ENCODE data around the gene FOXA2. TPM values are rescaled to one million over a fixed set of nuclear protein-coding genes. Genes with fewer than 3 reads are reported as not detected.

FOXA2 gene
- total and polyA plus RNA-seq, 2 of the 13 experiments (the other 11 are each of a cell fraction or from before 2014, with no cell fraction given), result 8.8 to 12.2 TPM

DNA sequence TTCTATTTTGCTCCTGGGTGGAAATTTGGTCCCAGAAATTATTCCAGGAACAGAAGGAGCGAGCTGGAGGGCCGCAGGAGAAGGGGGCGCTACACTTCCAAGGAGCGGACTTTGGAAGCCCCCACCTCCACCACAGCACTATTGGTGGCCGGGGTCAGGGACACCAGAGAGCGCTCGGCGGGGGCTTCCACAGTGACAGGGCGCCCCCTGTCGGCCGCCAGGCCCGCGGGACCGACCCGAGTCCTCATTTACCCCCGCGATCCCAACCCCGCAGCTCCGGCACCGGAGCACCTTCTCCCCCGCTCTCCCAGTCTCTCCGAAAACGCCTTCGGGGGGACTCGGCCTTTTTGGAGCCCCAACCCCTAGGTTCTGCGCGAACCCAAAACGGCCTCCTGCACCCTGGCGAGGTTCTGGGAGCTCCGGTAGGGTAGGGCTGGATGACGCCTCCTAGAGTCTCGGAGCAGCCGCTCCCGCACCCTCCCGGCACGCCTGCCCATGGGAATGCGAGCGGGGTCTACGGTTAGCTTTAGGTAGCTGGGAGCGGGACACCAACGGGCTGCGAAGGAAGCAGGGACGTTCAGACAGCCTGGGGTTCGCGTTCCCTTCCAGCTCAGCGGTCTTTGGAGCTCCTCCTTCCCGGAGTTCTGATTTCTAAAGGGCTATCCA, 2.4 kb upstream of the FOXA2 start (continued):
- TF ChIP-seq ZNF746 (CRISPR knock-in tag; IDR thresholded peaks at IDR 0.05) (no peak), ZNF441 (CRISPR knock-in tag; IDR thresholded peaks at IDR 0.05; ENCODE audit: borderline replicate concordance) (no peak), NAIF1 (CRISPR knock-in tag; IDR thresholded peaks at IDR 0.05; ENCODE audit: borderline replicate concordance) (no peak), THYN1 (CRISPR knock-in tag; IDR thresholded peaks at IDR 0.05; ENCODE audit: borderline replicate concordance, low read depth) (no peak), ZFP82 (CRISPR knock-in tag; IDR thresholded peaks at IDR 0.05; ENCODE audit: borderline replicate concordance) (peak; percentile 26; the same call in 1 of the 2 replicates), ZNF44 (CRISPR knock-in tag; IDR thresholded peaks at IDR 0.05) (no peak), REXO4 (CRISPR knock-in tag; IDR thresholded peaks at IDR 0.05; ENCODE audit: borderline replicate concordance) (no peak), SP2 (CRISPR knock-in tag; IDR thresholded peaks at IDR 0.05) (0 out of 2 replicates have a peak, but pooled peaks have one; percentile 31), FLYWCH1 (CRISPR knock-in tag; IDR thresholded peaks at IDR 0.05) (no peak), JUND (CRISPR knock-in tag; IDR thresholded peaks at IDR 0.05) (no peak), ZNF335 (CRISPR knock-in tag; IDR thresholded peaks at IDR 0.05) (no peak; the same call in 1 of the 2 replicates), NCOA5 (CRISPR knock-in tag; IDR thresholded peaks at IDR 0.05) (0 out of 2 replicates have a peak, but pooled peaks have one; percentile 44), SRY (CRISPR knock-in tag; IDR thresholded peaks at IDR 0.05) (0 out of 2 replicates have a peak, but pooled peaks have one; percentile 41), ZNF839 (CRISPR knock-in tag; IDR thresholded peaks at IDR 0.05; ENCODE audit: borderline replicate concordance) (no peak), ZNF572 (CRISPR knock-in tag; IDR thresholded peaks at IDR 0.05) (no peak), ZMYM2 (CRISPR knock-in tag; IDR thresholded peaks at IDR 0.05) (0 out of 2 replicates have a peak, but pooled peaks have one; percentile 65), ZBTB21 (CRISPR knock-in tag; IDR thresholded peaks at IDR 0.05) (no peak), ZEB1 (IDR thresholded peaks at IDR 0.05; ENCODE audit: insufficient replicate concordance, low read depth) (peak; percentile 59), ZNF232 (CRISPR knock-in tag; IDR thresholded peaks at IDR 0.05; ENCODE audit: borderline replicate concordance) (peak; percentile 92; the same call in 1 of the 2 replicates), PHF8 (CRISPR knock-in tag; IDR thresholded peaks at IDR 0.05) (peak; percentile 32)
- TF ChIP-seq, protein P1, sequence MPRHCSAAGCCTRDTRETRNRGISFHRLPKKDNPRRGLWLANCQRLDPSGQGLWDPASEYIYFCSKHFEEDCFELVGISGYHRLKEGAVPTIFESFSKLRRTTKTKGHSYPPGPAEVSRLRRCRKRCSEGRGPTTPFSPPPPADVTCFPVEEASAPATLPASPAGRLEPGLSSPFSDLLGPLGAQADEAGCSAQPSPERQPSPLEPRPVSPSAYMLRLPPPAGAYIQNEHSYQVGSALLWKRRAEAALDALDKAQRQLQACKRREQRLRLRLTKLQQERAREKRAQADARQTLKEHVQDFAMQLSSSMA (CRISPR knock-in tag; IDR thresholded peaks at IDR 0.05), result peak; percentile 2; the same call in 1 of the 2 replicates
- TF ChIP-seq, protein P2, sequence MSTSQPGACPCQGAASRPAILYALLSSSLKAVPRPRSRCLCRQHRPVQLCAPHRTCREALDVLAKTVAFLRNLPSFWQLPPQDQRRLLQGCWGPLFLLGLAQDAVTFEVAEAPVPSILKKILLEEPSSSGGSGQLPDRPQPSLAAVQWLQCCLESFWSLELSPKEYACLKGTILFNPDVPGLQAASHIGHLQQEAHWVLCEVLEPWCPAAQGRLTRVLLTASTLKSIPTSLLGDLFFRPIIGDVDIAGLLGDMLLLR (CRISPR knock-in tag; IDR thresholded peaks at IDR 0.05), result 0 out of 2 replicates have a peak, but pooled peaks have one; percentile 35
- TF ChIP-seq, protein P3, sequence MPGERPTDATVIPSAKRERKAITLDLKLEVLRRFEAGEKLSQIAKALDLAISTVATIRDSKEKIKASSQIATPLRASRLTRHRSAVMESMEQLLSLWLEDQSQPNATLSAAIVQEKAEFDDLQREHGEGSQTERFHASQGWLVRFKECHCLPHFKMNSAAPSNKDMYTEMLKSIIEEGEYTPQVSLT (CRISPR knock-in tag; IDR thresholded peaks at IDR 0.05; ENCODE audit: borderline replicate concordance, low read depth), result no peak
- TF ChIP-seq, protein P4, sequence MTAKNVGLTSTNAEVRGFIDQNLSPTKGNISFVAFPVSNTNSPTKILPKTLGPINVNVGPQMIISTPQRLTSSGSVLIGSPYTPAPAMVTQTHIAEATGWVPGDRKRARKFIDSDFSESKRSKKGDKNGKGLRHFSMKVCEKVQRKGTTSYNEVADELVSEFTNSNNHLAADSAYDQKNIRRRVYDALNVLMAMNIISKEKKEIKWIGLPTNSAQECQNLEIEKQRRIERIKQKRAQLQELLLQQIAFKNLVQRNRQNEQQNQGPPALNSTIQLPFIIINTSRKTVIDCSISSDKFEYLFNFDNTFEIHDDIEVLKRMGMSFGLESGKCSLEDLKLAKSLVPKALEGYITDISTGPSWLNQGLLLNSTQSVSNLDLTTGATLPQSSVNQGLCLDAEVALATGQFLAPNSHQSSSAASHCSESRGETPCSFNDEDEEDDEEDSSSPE (CRISPR knock-in tag; IDR thresholded peaks at IDR 0.05), result no peak
- TF ChIP-seq, protein P5, sequence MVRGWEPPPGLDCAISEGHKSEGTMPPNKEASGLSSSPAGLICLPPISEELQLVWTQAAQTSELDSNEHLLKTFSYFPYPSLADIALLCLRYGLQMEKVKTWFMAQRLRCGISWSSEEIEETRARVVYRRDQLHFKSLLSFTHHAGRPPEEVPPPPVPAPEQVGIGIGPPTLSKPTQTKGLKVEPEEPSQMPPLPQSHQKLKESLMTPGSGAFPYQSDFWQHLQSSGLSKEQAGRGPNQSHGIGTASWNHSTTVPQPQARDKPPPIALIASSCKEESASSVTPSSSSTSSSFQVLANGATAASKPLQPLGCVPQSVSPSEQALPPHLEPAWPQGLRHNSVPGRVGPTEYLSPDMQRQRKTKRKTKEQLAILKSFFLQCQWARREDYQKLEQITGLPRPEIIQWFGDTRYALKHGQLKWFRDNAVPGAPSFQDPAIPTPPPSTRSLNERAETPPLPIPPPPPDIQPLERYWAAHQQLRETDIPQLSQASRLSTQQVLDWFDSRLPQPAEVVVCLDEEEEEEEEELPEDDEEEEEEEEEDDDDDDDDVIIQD (CRISPR knock-in tag; IDR thresholded peaks at IDR 0.05; ENCODE audit: low read depth), result peak; percentile 20; the same call in 1 of the 2 replicates
- TF ChIP-seq, protein P6, sequence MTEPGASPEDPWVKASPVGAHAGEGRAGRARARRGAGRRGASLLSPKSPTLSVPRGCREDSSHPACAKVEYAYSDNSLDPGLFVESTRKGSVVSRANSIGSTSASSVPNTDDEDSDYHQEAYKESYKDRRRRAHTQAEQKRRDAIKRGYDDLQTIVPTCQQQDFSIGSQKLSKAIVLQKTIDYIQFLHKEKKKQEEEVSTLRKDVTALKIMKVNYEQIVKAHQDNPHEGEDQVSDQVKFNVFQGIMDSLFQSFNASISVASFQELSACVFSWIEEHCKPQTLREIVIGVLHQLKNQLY (CRISPR knock-in tag; IDR thresholded peaks at IDR 0.05), result no peak
